Measurements from ENCODE around the gene AUTS2.

- TF ChIP-seq POLR2AphosphoS5 (IDR thresholded peaks at IDR 0.05; ENCODE audit: low read depth, low read length) (no peak), POLR2A (IDR thresholded peaks at IDR 0.05; ENCODE audit: low read depth, low read length) (no peak)
Measured at GRCh38 chr7:70670288-70670687, 1072.0 kb downstream of the AUTS2 start.
